Measurements from ENCODE around the gene GGA2.

The GGA2 gene

GRCh38 chr16:23414731-23415130, 95.6 kb downstream of the GGA2 start (continued):
- TF ChIP-seq ZSCAN5A (tag by site-specific recombination; IDR thresholded peaks at IDR 0.05) (no peak), ZBTB48 (tag by site-specific recombination; IDR thresholded peaks at IDR 0.05) (no peak), ZNF121 (tag by site-specific recombination; IDR thresholded peaks at IDR 0.05) (no peak)

All from HEK293 (cell line).